ENCODE measurements around the gene ZNF732. TPM values are rescaled to one million over a fixed set of nuclear protein-coding genes. Genes with fewer than 3 reads are reported as not detected.
A peak's percentile ranks its signal among the peaks of the same experiment; 100 is the strongest.

ZNF732 gene
- total RNA-seq, 1 experiment from 2014 or later, result not detected

DNA sequence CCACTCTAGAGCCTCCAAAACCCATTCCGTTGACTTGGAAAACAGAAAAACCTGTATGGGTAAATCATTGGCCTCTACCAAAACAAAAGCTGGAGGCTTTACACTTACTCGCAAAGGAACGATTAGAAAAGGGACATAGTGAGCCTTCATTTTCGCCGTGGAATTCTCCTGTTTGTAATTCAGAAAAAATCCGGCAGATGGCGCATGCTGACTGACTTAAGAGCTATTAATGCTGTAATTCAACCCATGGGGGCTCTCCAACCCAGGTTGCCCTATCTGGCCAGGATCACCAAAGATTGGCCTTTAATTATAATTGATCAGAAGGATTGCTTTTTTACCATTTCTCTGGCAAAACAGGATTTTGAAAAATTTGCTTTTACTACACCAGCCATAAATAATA, 60.8 kb downstream of the ZNF732 start:
- no peaks in the 10 kb centered on the region for H3K9me2 ChIP-seq (ENCODE audit: insufficient read depth)
- no peak overlapping the region for H3K9ac ChIP-seq (ENCODE audit: low read length)
- no peaks in the 10 kb centered on the region for H3K79me2 ChIP-seq (ENCODE audit: insufficient read depth, low read length)
- H3K4me2 ChIP-seq (ENCODE audit: low read length), result no peak overlapping the region
- ChIA-PET CTCF (no interaction called here), RAD21 (ENCODE audit: low non-redundant PET in 1 of 2, low total read pairs in 2 of 2, uncharacterized antibody in 2 of 2, unreplicated experiment in 2 of 2) (no interaction called here), POLR2A (no interaction called here)
- BruUV-seq (replicated peaks), result no TSS peak
- H3K4me1 ChIP-seq (ENCODE audit: control insufficient read depth in 1 of 2, insufficient read depth in 2 of 2, low read length in 2 of 2), result no peaks in the 10 kb centered on the region
- DNase-seq (ENCODE audit: low read depth, low spot score) (peak; percentile 12), ATAC-seq (no peak)
- H3K27ac ChIP-seq (ENCODE audit: low read depth, low read length), result no peak overlapping the region
- intact Hi-C loops (cut with micrococcal nuclease), result no loop called here
- H2AFZ ChIP-seq (ENCODE audit: low read depth, low read length, poor library complexity, severe bottlenecking), result no peak overlapping the region
- no peak for TF ChIP-seq CBX3 (IDR thresholded peaks at IDR 0.05; ENCODE audit: low read depth)
- TF ChIP-seq, protein P1, sequence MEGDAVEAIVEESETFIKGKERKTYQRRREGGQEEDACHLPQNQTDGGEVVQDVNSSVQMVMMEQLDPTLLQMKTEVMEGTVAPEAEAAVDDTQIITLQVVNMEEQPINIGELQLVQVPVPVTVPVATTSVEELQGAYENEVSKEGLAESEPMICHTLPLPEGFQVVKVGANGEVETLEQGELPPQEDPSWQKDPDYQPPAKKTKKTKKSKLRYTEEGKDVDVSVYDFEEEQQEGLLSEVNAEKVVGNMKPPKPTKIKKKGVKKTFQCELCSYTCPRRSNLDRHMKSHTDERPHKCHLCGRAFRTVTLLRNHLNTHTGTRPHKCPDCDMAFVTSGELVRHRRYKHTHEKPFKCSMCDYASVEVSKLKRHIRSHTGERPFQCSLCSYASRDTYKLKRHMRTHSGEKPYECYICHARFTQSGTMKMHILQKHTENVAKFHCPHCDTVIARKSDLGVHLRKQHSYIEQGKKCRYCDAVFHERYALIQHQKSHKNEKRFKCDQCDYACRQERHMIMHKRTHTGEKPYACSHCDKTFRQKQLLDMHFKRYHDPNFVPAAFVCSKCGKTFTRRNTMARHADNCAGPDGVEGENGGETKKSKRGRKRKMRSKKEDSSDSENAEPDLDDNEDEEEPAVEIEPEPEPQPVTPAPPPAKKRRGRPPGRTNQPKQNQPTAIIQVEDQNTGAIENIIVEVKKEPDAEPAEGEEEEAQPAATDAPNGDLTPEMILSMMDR (IDR thresholded peaks at IDR 0.05 in 2 of 3, conservative IDR thresholded peaks at IDR 0.05 in 1 of 3; ENCODE audit: borderline replicate concordance in 1 of 3, insufficient read depth in 1 of 3, low read depth in 2 of 3, low read length in 2 of 3), result peak; percentile 27 to 57 (median 43); a peak in 4 of 6 replicates
- TF ChIP-seq RAD21 (IDR thresholded peaks at IDR 0.05; ENCODE audit: low read depth), result peak; percentile 56
- H3K9me3 ChIP-seq (ENCODE audit: control insufficient read depth in 1 of 2, insufficient read depth in 1 of 2, low read depth in 1 of 2, low read length in 2 of 2), result peaks cover 3 to 9% of the 10 kb centered on the region in 2 experiments; a peak in 2 of 4 replicates
- H3K36me3 ChIP-seq (ENCODE audit: control insufficient read depth in 1 of 2, insufficient read depth in 2 of 2, low read length in 2 of 2), result no peaks in the 10 kb centered on the region
- H3K27me3 ChIP-seq (ENCODE audit: insufficient read depth, low read length), result no peaks in the 10 kb centered on the region
- no peaks in the 10 kb centered on the region for H4K20me1 ChIP-seq (ENCODE audit: insufficient read depth)
- no peak overlapping the region for H3K4me3 ChIP-seq (replicated peaks in 1 of 2; ENCODE audit: low read depth in 1 of 2, low read length in 2 of 2)

DNA sequence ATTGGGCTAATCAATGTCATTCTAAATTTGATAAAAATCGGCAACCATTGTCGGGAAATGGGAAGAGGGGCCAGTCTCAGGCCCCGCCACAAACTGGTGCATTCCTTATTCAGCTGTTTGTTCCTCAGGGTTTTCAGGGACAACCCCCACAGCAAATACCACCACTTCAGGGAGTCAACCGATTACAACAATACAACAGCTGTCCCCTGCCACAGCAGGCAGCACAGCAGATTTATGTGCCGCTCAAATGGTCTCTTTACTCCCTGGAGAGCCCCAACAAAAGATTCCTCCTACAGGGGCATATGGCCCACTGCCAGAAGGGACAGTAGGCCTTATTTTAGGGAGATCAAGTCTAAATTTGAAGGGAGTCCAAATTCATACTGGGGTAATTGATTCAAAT, 61.8 kb downstream of the ZNF732 start:
- Histone ChIP-seq H2AFZ (ENCODE audit: low read depth, low read length, poor library complexity, severe bottlenecking) (no peak overlapping the region), H3K27me3 (ENCODE audit: insufficient read depth, low read length) (no peaks in the 10 kb centered on the region), H3K9me2 (ENCODE audit: insufficient read depth) (no peaks in the 10 kb centered on the region), H3K36me3 (ENCODE audit: control insufficient read depth in 1 of 2, insufficient read depth in 2 of 2, low read length in 2 of 2) (no peaks in the 10 kb centered on the region), H3K79me2 (ENCODE audit: insufficient read depth, low read length) (no peaks in the 10 kb centered on the region), H3K27ac (ENCODE audit: low read depth, low read length) (no peak overlapping the region), H3K9me3 (ENCODE audit: control insufficient read depth in 1 of 2, insufficient read depth in 1 of 2, low read depth in 1 of 2, low read length in 2 of 2) (peaks cover 3 to 4% of the 10 kb centered on the region in 2 experiments; a peak in 2 of 4 replicates), H3K4me3 (replicated peaks in 1 of 2; ENCODE audit: low read depth in 1 of 2, low read length in 2 of 2) (no peak overlapping the region), H3K4me1 (ENCODE audit: control insufficient read depth in 1 of 2, insufficient read depth in 2 of 2, low read length in 2 of 2) (no peaks in the 10 kb centered on the region), H3K4me2 (ENCODE audit: low read length) (no peak overlapping the region), H4K20me1 (ENCODE audit: insufficient read depth) (no peaks in the 10 kb centered on the region), H3K9ac (ENCODE audit: low read length) (no peak overlapping the region)
- TF ChIP-seq ELF1 (IDR thresholded peaks at IDR 0.05; ENCODE audit: borderline replicate concordance, low read depth) (no peak), EGR1 (IDR thresholded peaks at IDR 0.05; ENCODE audit: low read depth) (no peak), SP1 (IDR thresholded peaks at IDR 0.05; ENCODE audit: low read depth) (no peak), ZFX (IDR thresholded peaks at IDR 0.05) (no peak), SIN3A (IDR thresholded peaks at IDR 0.05; ENCODE audit: low read depth) (no peak), POLR2A (IDR thresholded peaks at IDR 0.05; ENCODE audit: borderline replicate concordance, extremely low read depth, insufficient read depth, insufficient read length) (no peak), CBX3 (IDR thresholded peaks at IDR 0.05; ENCODE audit: low read depth) (no peak), YY1 (IDR thresholded peaks at IDR 0.05; ENCODE audit: extremely low read depth, insufficient replicate concordance, low read depth, low read length) (no peak)
- TF ChIP-seq, protein P2, sequence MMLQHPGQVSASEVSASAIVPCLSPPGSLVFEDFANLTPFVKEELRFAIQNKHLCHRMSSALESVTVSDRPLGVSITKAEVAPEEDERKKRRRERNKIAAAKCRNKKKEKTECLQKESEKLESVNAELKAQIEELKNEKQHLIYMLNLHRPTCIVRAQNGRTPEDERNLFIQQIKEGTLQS (IDR thresholded peaks at IDR 0.05), result no peak
- ChIA-PET POLR2A (no interaction called here), CTCF (no interaction called here), RAD21 (ENCODE audit: low non-redundant PET in 1 of 2, low total read pairs in 2 of 2, uncharacterized antibody in 2 of 2, unreplicated experiment in 2 of 2) (no interaction called here)
- intact Hi-C loops (cut with micrococcal nuclease), result no loop called here
- ATAC-seq, result no peak
- DNase-seq (ENCODE audit: low read depth, low spot score), result no peak
- no TSS peak for BruUV-seq (replicated peaks)

Measured in HCT116 (cell line).